ENCODE data around the gene FRMD4A. TPM values are rescaled to one million over a fixed set of nuclear protein-coding genes. Genes with fewer than 3 reads are reported as not detected.

FRMD4A gene
- total RNA-seq, 1 experiment from 2014 or later, result 8.8 TPM

GRCh38 chr10:14355750-14356149 lies 25.0 kb upstream of the FRMD4A start:
- no peaks in the 10 kb centered on the region; the same call in 1 of the 2 replicates for H3K9me3 ChIP-seq
- no peak overlapping the region for H3K4me3 ChIP-seq
- DNase-seq, result no peak
- no peaks in the 10 kb centered on the region for H3K27me3 ChIP-seq
- no peaks in the 10 kb centered on the region for H3K36me3 ChIP-seq

DNA sequence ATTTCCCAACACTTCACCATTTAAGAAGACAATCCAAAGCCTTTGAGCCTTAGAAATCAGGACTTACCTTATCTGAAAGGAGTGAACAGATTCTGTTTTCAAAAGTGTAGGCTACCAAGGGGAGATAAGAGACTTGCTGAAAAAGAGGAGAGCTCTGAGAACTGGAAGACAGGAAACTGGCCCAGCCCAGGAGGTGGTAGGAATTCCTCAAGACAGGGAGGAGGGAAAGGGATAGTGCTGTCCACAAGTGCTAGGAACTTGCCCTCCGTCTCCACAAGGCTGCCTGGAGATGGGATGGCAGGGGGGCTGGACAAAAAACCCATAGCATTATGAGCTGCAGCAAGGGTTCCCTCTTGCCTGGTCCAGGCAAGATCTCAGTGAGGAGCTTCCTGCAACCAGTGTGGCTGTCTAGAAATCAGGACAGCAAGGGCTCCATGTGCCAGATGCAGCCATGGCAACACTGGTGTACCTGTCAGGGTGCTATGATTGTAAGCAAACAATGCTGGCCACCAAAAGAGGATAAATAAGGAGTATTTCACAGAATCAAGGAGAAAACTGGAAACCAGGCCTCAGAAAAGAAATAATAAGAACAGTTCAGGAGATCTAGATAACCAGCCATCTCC lies 22.7 kb upstream of the FRMD4A start:
- Histone ChIP-seq H3K4me3 (no peak overlapping the region), H3K27me3 (no peaks in the 10 kb centered on the region), H3K9me3 (no peaks in the 10 kb centered on the region; the same call in 1 of the 2 replicates), H3K36me3 (no peaks in the 10 kb centered on the region)
- DNase-seq, result no peak

GRCh38 chr10:14350006-14350405 lies 19.3 kb upstream of the FRMD4A start:
- no peaks in the 10 kb centered on the region for H3K27me3 ChIP-seq
- no peak overlapping the region for H3K4me3 ChIP-seq
- no peaks in the 10 kb centered on the region for H3K36me3 ChIP-seq
- H3K9me3 ChIP-seq, result no peaks in the 10 kb centered on the region; the same call in 1 of the 2 replicates
- DNase-seq, result no peak

DNA sequence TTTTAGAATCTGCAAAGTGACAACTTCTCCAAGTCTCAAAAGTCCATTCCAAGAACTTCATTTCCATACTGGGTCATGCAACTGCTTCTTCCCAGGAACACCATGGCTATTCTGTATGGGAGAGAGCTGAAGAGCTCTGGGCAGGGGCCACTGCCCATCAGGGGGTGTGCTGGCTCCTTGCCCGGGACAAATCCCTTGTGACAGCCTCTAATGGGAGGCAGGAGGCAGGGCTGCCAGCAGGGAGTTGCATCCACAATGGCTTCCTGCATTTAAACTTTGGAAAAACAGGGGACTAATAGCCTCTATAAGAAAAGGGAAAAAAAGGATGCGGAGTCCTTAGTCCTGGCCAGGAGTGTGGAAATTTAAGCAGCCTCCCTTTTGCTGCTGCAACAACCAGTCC lies 18.4 kb upstream of the FRMD4A start:
- H3K36me3 ChIP-seq, result no peaks in the 10 kb centered on the region
- no peaks in the 10 kb centered on the region for H3K27me3 ChIP-seq
- H3K4me3 ChIP-seq, result no peak overlapping the region
- H3K9me3 ChIP-seq, result no peaks in the 10 kb centered on the region; the same call in 1 of the 2 replicates
- no peak for DNase-seq

- Histone ChIP-seq H3K9me3 (no peaks in the 10 kb centered on the region), H3K27me3 (no peaks in the 10 kb centered on the region), H3K4me3 (no peak overlapping the region), H3K36me3 (no peaks in the 10 kb centered on the region)
- DNase-seq, result no peak
These were observed 14.5 kb upstream of the FRMD4A start for GRCh38 chr10:14345262-14345661.

DNA sequence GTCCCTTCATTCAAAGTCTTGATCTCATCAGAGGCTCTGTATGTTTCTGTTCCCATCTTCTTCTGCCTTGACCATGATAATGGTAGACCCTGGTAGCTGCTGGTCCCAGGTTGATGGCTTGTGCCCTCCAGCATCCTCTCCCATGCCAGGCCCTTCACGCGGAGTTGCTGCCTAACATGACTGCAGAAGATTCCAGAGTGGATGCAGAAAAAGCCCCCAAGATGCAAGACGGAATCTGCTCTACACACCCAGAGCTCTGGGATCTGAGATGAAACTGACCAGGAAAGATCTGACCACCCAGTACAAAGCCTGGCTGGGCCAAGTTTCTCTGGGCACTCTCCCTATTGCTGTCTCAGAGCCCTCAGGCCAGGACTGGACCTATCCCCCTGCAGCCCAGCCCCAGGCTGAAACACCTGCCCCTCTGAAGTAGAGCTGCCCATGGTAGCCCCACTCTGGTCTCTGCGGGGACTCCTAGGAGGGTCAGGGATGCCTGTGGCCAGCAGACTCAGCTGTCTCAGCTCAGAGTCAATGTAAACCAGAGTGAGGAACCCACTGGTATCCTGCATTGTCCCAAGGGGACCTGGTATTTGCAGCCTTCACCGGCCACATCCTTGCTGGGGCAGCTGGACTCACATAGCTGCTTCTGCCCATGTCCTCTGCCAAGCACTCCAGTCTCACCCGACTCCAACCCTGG lies 9.5 kb upstream of the FRMD4A start:
- Histone ChIP-seq H3K36me3 (no peaks in the 10 kb centered on the region), H3K9me3 (no peaks in the 10 kb centered on the region), H3K4me3 (no peak overlapping the region), H3K27me3 (no peaks in the 10 kb centered on the region)
- DNase-seq, result no peak

DNA sequence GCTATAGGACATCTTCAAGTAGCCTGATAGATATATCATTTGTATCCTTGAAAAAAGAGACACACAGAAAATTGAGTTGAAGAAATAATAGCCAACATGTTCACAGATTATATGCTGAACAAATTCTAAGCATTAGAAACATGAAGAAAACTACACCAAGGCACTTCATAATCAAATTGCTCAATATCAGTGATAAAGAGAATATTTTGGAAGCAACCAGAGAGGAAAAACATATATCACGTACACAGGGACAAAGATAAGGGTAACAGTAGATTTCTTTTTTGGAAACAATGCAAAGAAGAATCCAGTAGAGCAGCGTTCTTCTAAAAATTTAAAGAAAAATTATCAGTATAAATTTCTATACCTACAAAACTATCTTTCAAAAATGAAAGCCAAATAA lies 6.0 kb upstream of the FRMD4A start:
- Histone ChIP-seq H3K36me3 (no peaks in the 10 kb centered on the region), H3K27me3 (no peaks in the 10 kb centered on the region), H3K9me3 (no peaks in the 10 kb centered on the region), H3K4me3 (no peak overlapping the region)
- DNase-seq, result no peak

DNA sequence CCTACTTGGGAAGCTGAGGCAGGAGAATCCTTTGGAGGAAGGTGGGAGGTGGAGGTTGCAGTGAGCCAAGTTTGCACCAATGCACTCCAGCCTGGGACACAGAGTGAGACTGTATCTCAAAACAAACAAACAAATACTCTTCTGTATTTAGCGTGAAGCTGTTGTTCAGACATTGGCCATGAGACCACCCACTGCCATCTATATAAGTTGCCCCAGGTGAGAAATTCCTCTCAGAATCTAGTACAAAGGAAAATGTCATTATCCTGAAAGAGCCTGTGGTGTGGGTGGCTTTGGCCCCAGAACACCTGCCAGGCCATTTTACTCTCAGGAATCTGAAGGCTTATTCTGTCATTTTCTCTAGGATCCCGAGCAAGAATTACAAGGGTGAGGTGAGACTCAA lies 4.0 kb upstream of the FRMD4A start:
- no peak overlapping the region for H3K4me3 ChIP-seq
- H3K27me3 ChIP-seq, result no peaks in the 10 kb centered on the region
- H3K36me3 ChIP-seq, result no peaks in the 10 kb centered on the region
- H3K9me3 ChIP-seq, result no peaks in the 10 kb centered on the region
- DNase-seq, result no peak

GRCh38 chr10:14333606-14334005 lies 2.9 kb upstream of the FRMD4A start:
- Histone ChIP-seq H3K36me3 (no peaks in the 10 kb centered on the region), H3K4me3 (no peak overlapping the region), H3K9me3 (no peaks in the 10 kb centered on the region), H3K27me3 (no peaks in the 10 kb centered on the region)
- no peak for DNase-seq

GRCh38 chr10:14332903-14333302 lies 2.2 kb upstream of the FRMD4A start:
- Histone ChIP-seq H3K4me3 (no peak overlapping the region), H3K36me3 (no peaks in the 10 kb centered on the region), H3K9me3 (no peaks in the 10 kb centered on the region), H3K27me3 (no peaks in the 10 kb centered on the region)
- no peak for DNase-seq

GRCh38 chr10:14329746-14330173 lies 964 bp downstream of the FRMD4A start:
- Histone ChIP-seq H3K9me3 (peaks cover 9% of the 10 kb centered on the region), H3K36me3 (no peaks in the 10 kb centered on the region), H3K27me3 (no peaks in the 10 kb centered on the region), H3K4me3 (no peak overlapping the region)
- DNase-seq, result no peak

DNA sequence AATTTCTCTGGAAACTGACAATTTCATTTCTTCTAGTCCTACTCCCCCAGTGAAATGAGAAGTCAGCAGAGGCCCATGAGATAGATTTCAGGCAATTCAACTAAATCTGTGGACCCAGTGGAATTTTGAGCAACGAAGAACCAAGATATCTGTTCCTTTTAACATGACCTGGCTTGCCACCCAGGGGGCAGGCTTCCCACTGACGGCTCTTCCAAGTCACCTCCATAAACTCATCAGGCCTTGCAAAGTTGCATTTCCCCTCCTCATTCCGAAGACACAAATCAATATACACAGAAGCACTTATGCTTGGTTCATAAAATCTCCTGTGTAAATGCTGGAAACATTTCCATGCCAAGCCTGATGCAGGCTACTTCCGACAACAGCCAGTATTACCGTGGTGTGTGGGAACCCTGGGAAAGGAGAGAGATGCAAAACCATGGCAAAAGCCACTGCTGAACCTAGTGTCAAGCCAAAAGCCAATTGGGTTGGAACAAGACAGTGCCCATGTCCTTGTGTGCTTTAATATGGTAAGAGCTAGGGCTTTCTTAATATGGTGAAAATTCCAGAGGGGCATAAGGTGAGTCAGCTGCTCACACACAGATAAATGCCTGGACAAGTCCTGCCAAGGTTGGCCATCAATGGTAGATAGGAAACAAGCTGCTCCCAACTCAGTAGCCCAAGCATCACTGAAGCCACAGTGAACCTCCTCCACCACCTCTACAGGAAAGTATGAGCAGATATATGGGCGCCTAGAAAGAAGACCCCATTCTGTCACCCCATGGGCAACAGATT lies 1.6 kb downstream of the FRMD4A start:
- Histone ChIP-seq H3K36me3 (no peaks in the 10 kb centered on the region), H3K9me3 (peaks cover 9% of the 10 kb centered on the region), H3K27me3 (no peaks in the 10 kb centered on the region), H3K4me3 (no peak overlapping the region)
- no peak for DNase-seq

DNA sequence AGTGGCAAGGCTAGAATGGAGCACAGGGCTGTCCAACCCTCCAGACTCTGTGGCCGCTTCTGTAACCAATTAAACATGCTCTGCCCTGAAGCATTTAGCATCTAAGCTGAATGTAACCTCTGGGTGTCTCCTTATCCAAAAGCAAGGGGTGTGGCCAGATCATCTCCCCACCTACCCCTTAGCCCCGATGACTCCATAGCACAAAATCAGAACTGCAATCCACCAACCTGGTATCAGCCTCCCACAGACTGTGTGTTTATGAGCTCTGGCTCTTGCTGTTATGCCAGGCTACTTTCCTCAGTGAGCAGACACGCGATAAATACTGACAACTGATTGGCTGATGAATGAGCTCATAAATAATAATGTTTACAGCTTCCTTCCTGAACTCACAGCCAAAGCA lies 3.2 kb downstream of the FRMD4A start:
- peak; percentile 54 for DNase-seq

DNA sequence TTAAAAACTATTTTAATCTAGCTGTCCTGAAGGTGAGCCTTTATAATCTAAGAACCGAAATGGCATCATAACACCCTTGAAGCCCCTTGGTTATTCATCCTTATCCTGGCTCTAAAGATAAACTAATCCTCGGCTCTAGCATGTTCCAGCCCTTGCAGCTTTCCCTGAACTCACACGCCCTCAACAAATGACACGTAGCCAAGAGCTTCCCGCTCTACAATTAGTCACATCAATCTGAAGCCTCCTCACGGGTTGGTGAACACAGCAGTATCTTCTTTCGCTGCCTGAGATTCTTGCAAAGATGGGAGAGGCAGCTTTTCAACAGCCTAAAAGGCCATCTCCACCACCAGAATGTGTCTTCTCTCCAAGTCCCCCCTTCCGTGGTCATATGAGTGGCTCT lies 4.1 kb downstream of the FRMD4A start:
- Histone ChIP-seq H3K9me3 (peaks cover 9% of the 10 kb centered on the region), H3K4me3 (no peak overlapping the region), H3K27me3 (no peaks in the 10 kb centered on the region), H3K36me3 (no peaks in the 10 kb centered on the region)
- peak; percentile 19 for DNase-seq

More for the DNA sequence above, 3.2 kb downstream of the FRMD4A start:
- peaks cover 9% of the 10 kb centered on the region for H3K9me3 ChIP-seq
- H3K4me3 ChIP-seq, result no peak overlapping the region
- H3K27me3 ChIP-seq, result no peaks in the 10 kb centered on the region
- no peaks in the 10 kb centered on the region for H3K36me3 ChIP-seq

DNA sequence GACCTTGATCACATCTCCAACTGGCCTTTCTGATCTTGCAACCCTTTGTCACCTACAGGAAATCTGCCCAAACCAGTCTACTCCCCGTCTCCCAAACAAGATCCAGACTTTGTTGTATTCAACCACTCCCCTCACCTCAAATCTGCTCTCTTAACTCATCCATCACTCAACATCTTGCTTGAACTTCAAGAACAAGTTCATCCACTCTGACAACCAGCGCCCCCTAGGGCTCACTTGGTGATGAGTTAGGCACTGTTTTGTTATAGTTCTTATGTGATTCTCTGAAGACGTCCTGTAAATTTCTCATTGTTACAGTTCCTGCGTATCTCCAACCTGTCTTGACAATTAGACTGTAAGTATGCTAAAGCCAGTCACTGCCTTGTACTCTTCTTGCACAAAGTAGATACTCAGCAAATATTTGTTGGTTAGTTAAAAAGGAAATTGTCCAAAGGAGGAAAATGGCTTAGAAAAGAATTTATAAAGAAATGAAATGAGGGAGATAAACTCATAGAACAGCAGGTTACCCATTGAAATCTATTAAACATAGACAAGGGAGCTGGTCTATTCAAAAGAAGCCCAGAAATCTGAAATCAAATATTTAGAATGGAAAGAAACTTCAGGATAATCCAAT lies 5.3 kb downstream of the FRMD4A start:
- DNase-seq, result no peak
- Histone ChIP-seq H3K4me3 (no peak overlapping the region), H3K36me3 (no peaks in the 10 kb centered on the region), H3K27me3 (no peaks in the 10 kb centered on the region), H3K9me3 (peaks cover 9% of the 10 kb centered on the region)

- Histone ChIP-seq H3K4me3 (no peak overlapping the region), H3K27me3 (no peaks in the 10 kb centered on the region), H3K9me3 (peaks cover 9% of the 10 kb centered on the region), H3K36me3 (no peaks in the 10 kb centered on the region)
- no peak for DNase-seq
These were observed 8.1 kb downstream of the FRMD4A start for GRCh38 chr10:14322526-14323188.

- DNase-seq, result no peak
- Histone ChIP-seq H3K36me3 (no peaks in the 10 kb centered on the region), H3K27me3 (no peaks in the 10 kb centered on the region), H3K4me3 (no peak overlapping the region), H3K9me3 (no peaks in the 10 kb centered on the region)
These were observed 12.7 kb downstream of the FRMD4A start for GRCh38 chr10:14318007-14318406.
